Keratinocyte (primary cell): ENCODE measurements around the gene GPR153.

Experiments used
- EZH2 ChIP-seq: IDR thresholded peaks from one replicate; pipeline ENCODE4 v1.6.1; 2012; ENCODE audit warnings: inconsistent platforms, mild to moderate bottlenecking, low read length, moderate library complexity
- TF ChIP-seq, protein P1 (sequence below), 3 experiments: IDR thresholded peaks in 1 of 3; conservative IDR thresholded peaks in 1 of 3; optimal IDR thresholded peaks in 1 of 3; 2 replicates in 2 of 3; 3 replicates in 1 of 3; pipeline versions ENCODE3 to v1.5.1; 2011; ENCODE audit warnings: low read length in 3 of 3, mild to moderate bottlenecking in 3 of 3, moderate library complexity in 2 of 3, control low read depth in 1 of 3, inconsistent platforms in 1 of 3; ENCODE audit not compliant: insufficient read depth in 2 of 3; ENCODE audit errors: extremely low read depth in 1 of 3

DNA sequence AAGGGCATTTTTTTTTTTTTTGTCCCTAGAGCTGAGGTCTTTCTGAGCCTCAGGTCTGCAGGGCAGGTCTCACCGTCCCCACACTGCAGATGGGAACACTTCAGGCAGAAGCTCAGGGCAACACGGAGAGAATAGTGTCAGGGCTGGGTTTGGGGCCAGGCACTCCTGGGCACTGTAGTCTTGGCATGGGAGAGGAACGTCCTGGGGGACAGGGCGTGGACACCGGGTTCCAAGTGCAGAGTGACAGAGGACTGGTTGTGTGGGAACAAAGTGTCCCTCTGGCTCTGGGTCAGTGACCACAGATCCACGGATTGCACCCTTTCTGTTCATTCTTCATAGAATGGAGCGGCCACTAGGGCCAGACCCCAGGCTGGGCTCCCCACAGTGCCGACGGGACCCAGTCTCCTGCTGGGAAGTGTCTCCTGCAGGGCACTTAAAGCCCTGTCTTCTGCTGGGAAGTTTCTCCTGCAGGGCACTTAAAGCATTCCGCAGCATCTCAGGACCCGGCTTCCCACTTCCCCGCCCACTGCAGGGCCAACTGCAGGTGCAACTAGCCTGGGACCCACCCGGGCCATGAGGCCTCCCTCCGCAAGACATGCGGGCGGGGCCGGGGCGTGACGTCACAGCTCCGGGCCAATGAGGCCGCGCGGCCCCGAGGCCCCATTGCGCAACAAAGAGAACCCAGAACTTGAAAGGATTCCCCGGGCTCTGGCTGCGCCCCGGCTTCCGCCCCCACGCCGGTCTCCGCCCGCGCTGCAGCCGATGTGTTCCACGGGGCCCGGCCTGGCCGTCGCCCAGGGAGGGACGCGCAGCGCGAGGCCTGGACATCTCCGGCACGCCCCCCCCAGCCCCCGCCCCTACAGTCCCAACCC lies 1.2 kb downstream of the GPR153 start:
- TF ChIP-seq, protein P1, sequence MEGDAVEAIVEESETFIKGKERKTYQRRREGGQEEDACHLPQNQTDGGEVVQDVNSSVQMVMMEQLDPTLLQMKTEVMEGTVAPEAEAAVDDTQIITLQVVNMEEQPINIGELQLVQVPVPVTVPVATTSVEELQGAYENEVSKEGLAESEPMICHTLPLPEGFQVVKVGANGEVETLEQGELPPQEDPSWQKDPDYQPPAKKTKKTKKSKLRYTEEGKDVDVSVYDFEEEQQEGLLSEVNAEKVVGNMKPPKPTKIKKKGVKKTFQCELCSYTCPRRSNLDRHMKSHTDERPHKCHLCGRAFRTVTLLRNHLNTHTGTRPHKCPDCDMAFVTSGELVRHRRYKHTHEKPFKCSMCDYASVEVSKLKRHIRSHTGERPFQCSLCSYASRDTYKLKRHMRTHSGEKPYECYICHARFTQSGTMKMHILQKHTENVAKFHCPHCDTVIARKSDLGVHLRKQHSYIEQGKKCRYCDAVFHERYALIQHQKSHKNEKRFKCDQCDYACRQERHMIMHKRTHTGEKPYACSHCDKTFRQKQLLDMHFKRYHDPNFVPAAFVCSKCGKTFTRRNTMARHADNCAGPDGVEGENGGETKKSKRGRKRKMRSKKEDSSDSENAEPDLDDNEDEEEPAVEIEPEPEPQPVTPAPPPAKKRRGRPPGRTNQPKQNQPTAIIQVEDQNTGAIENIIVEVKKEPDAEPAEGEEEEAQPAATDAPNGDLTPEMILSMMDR (optimal IDR thresholded peaks at IDR 0.05 in 1 of 3, IDR thresholded peaks at IDR 0.05 in 1 of 3, conservative IDR thresholded peaks at IDR 0.05 in 1 of 3; ENCODE audit: extremely low read depth in 1 of 3, insufficient read depth in 2 of 3, low read length in 3 of 3): no peak
- no peak for TF ChIP-seq EZH2
